ENCODE results near the gene BATF2.

GRCh38 chr11:64959498-64959897 is 37.3 kb downstream of the BATF2 start:
- no peak for TF ChIP-seq POLR2A (IDR thresholded peaks at IDR 0.05; ENCODE audit: low read length)
- TF ChIP-seq GATA1 (IDR thresholded peaks at IDR 0.05; ENCODE audit: low read depth, low read length), result no peak

All from erythroblast (primary cell).